GM19238 (cell line): Measurements from ENCODE around the gene ARFGAP3.
A peak's percentile ranks its signal among the peaks of the same experiment; 100 is the strongest.

Experiments used
- DNase-seq: peaks from one replicate; pipeline ENCODE4 v3.0.0; 2011; ENCODE audit warnings: low spot score; ENCODE audit not compliant: insufficient read length

The ARFGAP3 gene, protein sequence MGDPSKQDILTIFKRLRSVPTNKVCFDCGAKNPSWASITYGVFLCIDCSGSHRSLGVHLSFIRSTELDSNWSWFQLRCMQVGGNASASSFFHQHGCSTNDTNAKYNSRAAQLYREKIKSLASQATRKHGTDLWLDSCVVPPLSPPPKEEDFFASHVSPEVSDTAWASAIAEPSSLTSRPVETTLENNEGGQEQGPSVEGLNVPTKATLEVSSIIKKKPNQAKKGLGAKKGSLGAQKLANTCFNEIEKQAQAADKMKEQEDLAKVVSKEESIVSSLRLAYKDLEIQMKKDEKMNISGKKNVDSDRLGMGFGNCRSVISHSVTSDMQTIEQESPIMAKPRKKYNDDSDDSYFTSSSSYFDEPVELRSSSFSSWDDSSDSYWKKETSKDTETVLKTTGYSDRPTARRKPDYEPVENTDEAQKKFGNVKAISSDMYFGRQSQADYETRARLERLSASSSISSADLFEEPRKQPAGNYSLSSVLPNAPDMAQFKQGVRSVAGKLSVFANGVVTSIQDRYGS

DNA sequence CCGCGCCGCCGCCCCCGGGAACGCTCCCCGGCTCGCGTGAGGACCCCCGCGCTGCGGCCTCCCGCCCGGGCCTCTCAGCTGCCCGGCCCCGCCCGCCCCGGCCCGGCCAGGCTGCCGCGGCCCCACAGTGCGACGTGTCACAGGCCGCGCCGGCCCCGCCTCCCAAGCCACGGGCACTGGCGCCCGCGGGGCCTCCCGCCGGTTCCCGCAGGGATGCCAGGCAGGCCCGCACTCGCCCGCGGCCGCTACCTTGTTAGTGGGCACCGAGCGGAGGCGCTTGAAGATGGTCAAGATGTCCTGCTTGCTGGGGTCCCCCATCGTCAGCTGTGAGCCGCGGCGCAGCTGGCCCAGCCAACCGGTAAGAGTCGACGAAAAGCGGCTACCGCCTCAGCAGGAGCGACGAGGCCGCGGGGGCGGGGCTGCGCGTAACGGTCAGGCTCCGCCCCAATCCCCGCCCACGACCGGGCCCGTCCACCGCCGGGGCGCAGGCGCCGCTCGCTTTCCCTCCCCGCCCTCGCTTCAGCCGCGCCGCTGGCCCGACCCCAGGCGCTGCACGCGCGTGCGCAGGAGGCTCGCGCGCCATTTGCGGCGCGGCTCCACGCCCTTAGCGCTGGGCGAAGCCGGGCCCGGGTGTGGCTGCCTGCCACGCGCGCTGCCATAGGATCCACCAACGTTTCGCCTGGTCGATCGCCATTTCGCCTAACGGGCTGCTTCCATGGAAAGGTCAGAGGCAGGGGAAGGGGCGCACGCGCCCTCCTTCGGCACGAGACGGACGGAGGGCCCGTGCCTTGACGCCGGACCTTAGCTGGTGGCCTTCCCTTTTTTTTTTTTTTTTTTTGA lies at the start of gene ARFGAP3:
Gene ARFGAP3, minus strand, starts transcription at position 409 of the 840 bp plus-strand sequence. Its CDS starts 91 bp downstream, at position 318.
- peak; percentile 97 for DNase-seq

DNA sequence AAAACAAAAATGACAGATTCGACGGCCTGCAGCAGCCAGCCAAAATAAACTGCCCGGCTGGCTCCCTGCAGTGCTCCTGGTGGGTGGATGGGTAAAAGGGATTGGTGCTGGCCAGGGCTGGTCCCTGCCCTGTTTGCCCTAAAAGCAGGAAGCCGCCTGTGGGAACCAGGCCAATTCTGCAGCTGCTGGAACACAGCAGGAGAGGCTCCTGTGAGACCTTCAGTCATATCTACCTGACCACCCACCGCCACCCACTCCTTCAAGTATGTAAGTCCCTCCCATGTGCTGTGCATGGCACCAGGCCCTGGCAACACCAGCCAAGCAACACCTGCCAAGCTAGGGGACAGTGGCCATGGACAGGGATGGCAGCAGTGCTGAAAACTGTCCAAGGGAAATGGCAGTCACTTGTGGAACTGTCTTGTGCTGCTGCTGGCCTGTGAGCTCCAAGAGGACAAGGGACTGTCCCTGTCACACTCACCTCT lies 48.7 kb upstream of the ARFGAP3 start:
- DNase-seq = no peak

DNA sequence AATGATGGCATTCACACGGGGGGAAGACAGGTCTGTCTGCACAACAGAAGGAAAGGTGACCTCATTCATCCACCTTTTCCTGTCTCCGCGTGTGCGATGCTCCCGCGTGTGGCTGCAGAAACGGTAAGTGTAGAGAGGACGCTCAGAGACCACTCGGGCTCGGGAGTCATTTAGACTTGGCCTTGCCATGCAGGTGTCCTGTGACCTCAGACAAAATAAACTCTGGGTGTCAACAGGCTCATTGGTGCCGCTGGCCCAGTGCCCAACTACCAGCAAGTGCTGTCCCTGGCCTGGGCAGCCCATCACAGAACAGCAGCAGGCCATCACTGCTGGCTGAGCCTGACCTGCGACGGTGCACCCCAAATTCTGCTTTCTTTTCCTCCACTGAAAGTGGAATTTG lies 48.1 kb upstream of the ARFGAP3 start:
- no peak for DNase-seq

DNA sequence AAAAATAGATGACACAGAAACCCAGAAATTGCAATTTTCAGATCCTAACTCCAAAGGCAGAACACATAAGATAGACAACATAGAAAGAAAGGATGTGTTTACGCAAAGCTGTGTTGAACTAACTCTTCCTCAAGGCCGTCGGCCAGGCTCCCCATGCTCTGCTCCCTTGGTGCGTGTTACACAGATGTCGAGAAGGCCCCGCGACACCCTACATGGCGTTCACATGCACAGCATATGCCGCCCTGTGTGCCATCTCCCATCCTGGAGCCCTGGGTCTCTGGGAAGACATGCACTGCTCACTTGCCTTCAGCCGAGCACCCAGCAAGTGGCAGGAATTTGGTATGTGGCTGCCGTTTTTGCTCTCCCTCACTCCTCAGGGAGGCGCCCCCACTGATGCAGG lies 47.0 kb upstream of the ARFGAP3 start:
- DNase-seq = no peak

DNA sequence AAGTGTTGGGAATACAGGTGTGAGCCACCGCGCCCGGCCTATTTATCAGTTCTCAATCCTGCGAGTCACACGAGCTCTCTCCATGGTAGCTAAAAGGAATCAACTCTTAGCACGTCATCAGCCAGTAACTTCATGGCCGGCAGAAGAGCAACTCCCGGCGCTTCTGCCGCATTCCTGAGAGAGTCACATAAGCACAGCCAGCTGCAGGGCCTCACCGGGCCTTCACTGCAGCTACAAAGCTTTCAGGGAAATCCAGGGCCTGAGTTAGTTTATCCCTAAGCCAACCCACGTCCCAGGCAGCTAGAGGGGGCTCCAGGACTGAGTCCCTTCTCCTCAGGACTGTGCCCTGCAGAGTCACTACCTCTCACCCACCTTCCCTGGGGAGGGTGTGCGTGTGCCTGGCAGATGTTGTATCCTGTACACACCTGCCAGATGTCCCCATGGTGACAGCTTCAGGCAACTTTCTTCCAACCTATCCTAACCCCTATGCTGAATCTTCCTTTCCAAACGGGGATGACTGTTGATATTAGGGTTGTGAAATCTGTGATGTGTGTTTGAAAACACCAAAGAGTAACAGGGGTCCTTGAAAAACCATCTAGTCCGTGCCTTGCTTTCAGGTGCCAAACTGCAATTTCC lies 45.9 kb upstream of the ARFGAP3 start:
- DNase-seq = no peak

DNA sequence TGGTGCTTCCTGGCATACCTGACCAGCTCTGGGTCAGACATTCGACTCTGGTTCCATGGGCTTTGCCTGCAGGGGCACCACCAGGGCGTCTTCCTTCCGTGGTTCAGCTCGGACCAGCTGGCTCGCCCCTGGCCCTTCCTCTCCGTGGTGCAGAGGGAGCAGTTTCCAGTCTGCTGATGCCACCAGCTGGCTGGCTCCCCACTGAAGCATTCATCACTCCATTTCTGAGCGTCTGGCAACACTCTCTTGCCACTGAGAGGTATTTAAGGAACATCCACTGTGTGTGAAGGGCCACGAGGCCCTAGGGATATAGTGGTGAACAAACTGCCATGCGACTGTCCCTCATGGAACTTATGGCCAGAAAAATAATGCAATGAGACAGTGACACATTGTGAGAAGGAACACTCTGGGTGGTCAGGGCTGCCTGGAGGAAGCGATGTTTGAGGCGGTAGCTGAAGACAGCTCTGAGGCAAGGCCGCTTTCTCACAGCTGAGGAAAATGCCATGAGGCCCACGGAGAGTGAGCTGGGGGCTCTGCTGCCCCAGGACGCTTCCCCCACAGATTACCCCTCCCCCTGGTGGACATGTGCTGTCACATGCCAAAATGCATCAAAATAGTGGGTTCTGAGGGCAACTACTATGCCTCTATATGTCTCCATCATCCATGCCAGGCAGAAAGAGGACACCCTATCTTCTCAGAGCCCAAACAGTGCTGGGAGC lies 44.9 kb upstream of the ARFGAP3 start:
- no peak for DNase-seq

DNA sequence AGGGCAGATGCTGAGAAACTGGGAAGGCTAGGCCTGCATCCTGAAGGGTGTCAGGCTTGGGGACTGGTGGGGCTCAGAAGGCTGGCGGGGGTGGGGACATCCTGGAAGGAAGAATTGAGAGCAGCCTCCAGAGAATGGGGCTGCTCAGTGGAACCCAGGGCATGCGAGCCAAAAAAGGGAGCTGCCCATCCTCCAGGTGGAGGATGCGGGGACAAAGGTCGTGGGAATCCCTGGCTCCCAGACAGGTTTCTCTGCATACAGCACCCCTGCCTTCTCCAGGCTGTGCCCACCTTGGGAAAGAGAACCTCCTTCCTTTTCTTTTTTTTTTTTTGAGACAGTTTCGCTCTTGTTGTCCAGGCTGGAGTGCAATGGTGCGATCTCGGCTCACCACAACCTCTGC lies 40.9 kb upstream of the ARFGAP3 start:
- no peak for DNase-seq

DNA sequence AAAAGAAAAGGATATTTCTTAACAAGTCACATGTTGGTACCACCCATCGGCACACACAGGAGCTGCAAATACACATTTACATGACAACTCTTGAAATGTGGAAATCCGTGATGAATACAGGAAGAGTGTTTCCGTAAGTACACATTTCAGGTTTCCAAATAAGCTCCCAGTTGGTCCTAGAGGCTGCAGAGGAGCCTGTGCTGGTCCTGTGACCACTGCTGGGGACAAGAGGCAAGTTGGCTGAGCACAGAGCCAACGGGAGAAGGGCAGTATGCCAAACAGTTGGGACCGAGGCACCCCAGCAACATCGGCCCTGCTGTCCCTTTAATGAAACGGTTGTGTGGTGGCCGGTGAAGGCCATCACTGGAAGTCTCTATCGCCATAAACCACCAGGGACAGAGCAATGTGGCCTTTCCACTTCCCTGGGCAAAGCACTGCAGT lies 38.5 kb upstream of the ARFGAP3 start:
- no peak for DNase-seq

DNA sequence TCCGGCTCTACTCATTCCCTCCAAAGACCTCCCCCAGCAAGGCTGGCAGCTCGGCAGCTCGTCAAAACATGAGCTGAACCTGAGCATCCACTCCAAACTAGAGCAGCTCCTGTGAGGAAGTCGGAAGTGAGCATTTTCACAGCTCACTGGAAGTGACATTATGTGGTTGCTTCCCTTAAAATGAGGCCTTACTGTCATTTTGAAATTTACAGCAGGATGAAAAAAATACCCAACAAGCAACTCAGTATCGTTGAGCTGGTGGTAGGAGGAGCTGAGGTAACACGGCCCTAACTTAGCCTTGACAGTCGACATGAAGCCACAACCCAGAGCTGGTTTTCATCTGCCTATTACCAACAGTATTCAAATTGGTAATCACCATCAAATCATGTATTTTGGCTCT lies 38.0 kb upstream of the ARFGAP3 start:
- DNase-seq = peak; percentile 35

DNA sequence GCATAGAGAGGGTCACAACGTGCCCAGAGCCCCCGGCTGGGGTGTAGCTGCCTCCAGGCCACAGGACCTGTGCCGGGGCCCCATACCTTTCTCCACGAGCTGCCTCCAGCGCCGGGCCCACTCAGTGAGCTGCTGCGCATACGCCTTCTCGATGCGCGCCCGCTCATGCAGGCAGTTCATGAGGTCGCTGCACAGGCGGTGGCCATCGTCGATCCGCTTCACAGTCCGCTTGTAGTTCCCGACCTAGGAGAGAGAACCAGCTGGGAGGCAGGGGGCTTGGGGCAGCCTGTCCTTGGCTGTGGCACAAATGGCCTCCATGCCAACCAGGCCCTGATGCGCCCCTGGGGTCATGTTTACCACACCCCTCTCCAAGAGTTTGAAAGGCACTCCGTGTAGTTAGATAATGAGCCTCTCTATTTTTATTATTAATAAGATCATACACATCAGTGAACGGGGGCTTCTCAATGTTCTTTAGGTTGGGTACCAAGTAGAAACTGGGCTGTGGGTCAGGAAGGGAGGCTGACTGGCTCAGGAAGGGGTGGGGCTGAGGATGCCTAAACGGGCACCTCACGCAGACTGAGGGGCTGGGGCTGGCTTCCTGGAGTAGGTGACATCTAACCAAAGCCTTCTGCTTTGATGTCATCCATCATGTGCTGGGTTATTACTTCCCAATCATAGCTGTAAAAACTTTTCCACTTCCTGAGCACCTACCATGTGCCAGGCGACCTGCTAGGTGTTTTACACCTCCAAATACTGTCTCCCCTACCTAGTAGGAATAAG lies 36.5 kb upstream of the ARFGAP3 start:
- no peak for DNase-seq

DNA sequence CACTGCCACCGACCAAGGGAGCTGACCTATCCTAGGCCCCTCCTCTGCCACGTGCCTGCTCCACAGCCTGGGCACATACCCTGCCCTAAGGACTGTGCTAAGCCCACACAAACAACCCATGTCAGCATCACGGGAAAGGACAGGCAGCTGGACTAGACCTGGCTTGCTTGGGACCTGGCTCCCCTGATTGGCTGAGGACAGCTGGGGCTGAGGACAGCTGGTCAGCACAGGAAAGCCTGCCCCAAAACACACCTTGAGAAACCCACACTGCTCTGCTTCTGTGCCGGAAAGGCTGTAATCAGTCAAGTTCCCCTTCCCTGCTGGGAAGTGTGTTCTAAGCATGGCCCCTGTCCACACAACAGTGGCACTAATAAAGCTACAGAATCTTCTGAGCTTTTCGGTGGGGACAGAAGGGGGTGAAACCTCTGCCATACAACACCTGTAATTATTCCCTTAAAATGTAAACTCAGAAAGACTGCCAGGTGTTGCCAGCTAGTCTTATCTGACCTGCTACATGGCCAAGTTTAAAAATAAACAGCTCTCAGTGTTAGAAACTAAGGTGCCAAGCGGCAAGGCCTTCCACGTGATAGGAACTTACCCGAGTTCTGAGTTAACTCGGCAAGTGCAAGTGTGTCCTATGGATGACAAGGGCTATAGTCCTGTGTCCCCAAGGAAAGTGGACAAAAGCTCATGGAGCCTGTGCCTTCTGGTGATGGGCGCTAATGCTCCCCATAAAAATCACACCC lies 35.7 kb upstream of the ARFGAP3 start:
- DNase-seq = no peak

DNA sequence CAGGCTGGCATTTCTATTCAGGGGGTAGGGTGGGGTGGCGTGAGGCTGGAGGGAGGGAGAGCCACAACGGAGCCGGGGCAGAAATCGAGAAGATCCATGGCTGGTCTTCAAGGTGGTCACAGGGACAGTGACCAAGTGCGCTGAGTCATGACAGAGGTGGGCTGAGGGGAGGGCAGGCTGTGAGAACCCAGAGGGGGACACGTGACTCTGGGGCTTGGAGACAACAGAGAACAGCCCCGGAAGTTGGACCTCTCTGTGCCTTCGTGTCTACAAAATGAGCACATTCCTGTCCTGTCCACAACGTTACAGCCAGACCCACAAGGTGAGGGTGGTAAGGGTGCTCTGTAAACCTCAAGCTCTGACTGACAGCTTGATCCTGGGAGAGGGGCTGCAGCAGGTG lies 35.1 kb upstream of the ARFGAP3 start:
- no peak for DNase-seq

DNA sequence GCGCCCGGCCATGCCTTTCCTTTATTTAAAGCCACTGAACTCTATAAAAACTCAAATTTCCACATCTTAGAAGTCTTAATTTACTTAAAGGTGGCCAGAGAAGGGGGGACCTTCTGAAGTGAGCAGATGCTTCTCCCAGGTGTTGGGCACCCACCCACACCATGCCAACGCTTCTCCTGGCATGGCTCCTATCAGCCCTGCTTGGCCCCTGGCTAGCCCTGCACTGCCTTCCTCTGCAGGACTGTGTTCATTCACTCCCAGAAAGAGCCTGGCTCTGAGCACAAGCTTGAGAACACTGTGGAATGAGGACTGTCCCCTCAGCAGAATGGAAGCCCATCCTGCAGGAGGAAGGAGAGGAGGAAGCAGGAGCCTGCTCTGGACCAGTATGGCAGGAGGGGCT lies 34.6 kb upstream of the ARFGAP3 start:
- no peak for DNase-seq

DNA sequence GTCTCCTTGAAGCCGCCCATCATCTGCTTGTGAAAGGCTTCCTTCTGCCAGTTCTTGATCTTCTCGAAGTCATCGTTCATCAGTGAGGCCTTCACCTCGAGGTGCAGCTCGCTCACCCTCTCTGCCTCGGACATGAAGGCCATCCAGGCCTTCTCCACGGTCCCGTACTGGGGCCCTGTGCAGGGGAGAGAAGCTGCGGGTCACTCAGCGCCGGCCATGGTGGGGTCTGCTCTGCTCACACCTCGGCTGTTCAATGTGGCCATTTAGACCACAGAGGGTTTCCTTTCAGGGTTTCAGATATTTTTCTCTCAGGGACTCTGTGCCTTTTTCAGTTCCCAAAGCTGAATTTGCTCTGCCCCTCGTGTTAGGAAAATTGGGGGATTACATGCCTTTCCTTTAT lies 33.9 kb upstream of the ARFGAP3 start:
- no peak for DNase-seq

DNA sequence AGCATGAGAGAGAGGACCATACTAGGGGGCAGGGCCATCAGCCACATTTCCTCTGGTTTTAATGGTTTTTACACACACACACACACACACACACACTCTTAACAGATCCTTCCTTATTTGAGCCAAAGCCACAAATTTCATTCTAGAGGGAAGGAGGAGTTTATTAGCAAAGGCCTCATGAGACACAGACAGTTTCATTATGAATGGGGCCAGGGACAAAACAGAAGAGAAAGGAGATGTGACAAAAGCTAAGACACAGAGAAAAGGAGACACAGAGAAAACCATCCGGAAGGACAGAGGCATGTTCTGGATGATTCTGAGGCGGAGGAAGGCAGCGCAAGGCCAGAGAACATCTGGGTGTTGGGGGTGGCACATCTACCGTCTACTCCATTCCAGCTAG lies 32.2 kb upstream of the ARFGAP3 start:
- peak; percentile 77 for DNase-seq

DNA sequence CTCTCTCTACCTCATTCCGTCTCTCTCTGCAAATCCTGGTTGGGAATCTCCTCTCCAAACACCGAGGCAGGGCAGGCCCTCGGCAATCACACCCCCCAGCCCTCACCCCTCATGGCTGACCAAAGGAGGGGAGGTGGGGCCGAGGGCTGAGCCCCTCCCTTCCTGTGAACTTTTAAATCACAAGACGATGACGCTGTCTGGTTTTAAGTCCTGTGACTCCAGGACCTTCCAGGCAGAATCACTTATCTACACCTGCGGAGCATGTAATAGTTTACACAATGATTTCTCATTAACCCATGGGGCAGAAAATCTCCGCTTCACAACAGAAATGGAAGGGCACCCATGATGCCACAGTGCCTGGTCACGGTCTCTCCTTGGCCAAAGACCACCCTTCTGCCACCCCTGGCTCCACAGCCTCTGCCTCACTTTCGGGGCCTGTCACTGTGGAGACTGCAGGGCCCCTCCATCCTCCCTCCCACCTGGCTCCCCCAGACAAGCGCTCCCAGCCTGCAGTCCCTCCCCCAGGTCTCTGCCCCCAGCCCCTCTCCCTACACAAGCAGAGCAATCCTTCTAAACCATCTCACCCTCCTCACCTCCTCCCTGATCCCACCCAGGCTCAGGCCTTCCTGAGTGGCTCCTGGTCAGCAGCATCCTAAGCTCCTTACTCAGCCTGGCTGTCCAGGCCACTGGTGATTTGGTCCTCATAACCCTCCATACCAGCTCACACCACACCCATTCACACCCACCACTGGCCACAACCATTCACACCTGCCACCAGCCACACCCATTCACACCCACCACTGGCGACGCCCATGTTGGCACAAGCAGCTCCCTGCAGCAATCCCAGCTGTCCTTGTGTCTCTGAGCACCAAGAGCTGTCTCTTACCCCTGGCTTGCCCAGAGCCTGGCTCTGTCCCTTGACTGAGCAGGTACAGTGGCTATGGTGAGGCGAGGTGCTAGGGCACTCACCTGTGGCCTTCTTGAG lies 30.7 kb upstream of the ARFGAP3 start:
- DNase-seq = no peak

DNA sequence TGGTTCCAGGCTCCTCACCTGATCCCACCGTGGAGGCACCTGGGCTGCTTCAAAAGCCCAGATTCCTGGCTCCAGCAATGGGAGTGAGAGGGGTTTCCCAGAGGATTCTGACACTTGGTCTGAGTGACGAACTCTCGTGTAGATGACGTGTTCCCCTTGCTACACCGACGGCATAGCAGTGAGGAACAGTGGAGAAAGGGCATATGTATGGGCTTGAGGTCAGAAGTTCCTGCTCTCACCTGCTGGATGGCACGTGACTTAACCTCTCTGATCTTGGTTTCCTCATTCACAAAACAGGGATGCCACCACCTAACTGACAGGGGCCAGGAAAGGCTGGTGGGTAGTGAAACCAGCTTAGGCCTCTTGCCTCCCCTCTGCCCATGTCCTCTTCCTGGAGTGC lies 30.0 kb upstream of the ARFGAP3 start:
- DNase-seq = no peak

DNA sequence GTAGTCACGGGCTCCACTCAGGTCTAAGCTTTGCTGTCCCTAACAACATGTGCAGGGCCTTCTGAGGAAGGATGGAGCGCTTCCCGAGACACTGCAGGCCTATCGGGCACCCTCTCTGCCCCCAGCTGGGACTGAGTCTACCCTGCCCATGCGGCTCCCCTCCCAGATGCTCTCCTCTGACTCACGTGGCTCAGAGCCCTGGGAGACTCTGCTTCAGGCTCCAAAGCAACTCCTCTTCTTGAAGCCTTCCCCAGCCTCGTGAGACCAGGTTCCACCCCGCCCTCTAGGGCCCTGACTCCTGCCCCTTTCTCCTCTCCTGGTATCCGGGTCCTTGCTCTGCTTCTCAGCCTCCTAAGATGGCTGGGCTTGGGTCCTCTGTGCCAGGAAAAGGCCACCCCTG lies 28.4 kb upstream of the ARFGAP3 start:
- DNase-seq = no peak
